Measurements from ENCODE around the gene SMO.

The SMO gene

DNA sequence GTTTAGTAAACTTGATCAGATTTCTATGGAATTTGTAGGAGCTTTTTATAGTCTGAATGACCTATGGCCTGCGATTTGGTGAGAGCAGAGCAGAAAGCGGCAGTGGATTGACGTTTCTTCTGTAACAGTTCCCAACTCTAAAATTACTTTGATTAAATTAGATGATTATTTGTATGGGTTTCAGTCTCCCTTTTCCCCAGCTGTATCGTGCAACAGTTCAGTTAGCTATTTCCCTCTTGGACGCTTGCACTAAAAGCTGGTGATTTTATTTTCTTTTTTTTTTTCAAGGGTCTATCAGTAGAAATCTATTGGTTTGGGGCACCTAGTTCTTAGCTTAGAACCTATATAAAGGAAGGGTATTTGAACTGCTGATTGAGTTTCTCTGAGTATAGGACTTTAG lies 43.2 kb downstream of the SMO start:
- H3K4me2 ChIP-seq (ENCODE audit: low read length) = no peak overlapping the region
- H3K4me1 ChIP-seq (ENCODE audit: control insufficient read depth, low read length) = peaks cover 2% of the 10 kb centered on the region
- H3F3A ChIP-seq (ENCODE audit: control insufficient read depth, insufficient read depth) = no peaks in the 10 kb centered on the region
- H3K36me3 ChIP-seq (ENCODE audit: control insufficient read depth, low read length) = no peaks in the 10 kb centered on the region
- H3K9me3 ChIP-seq (ENCODE audit: control insufficient read depth, insufficient read depth, low read length) = no peaks in the 10 kb centered on the region
- no peaks in the 10 kb centered on the region for H3K27me3 ChIP-seq (ENCODE audit: control insufficient read depth, low read length)
- H4K20me1 ChIP-seq (ENCODE audit: control insufficient read depth, insufficient read depth, low read depth, low read length) = 0 out of 2 replicates have a peak, but pooled peaks cover 3% of the 10 kb centered on the region
- H3K4me3 ChIP-seq (ENCODE audit: low read length) = no peak overlapping the region
- TF ChIP-seq EZH2phosphoT487 (IDR thresholded peaks at IDR 0.05; ENCODE audit: borderline replicate concordance, low read length) (no peak), CTCF (IDR thresholded peaks at IDR 0.05; ENCODE audit: low read depth, low read length, poor library complexity, severe bottlenecking) (no peak)
- no peaks in the 10 kb centered on the region for H3K9me2 ChIP-seq (replicated peaks; ENCODE audit: control insufficient read depth, low read length)
- no peak overlapping the region for H3K27ac ChIP-seq (ENCODE audit: low read depth, low read length)
- H3K79me2 ChIP-seq (ENCODE audit: control insufficient read depth, low read length) = peaks cover 11% of the 10 kb centered on the region; the same call in 1 of the 2 replicates

DNA sequence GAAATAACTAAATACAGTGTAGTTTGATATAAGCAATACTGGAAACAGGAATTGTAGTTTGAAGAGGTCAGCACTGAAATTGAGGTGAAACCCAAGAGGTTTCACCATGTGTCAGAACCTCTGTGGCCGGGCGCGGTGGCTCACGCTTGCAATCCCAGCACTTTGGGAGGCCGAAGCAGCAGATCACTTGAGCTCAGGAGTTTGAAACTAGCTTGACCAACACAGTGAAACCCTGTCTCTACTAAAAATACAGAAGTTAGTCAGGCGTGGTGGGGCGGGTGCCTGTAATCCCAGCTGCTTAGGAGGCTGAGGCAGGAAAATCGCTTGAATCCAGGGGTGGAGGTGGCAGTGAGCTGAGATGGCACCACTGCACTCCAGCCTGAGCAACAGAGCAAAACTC lies 50.1 kb downstream of the SMO start:
- H3K9me3 ChIP-seq (ENCODE audit: control insufficient read depth, insufficient read depth, low read length) = no peaks in the 10 kb centered on the region
- no peak overlapping the region for H3K4me2 ChIP-seq (ENCODE audit: low read length)
- TF ChIP-seq EZH2phosphoT487 (IDR thresholded peaks at IDR 0.05; ENCODE audit: borderline replicate concordance, low read length) (no peak), CTCF (IDR thresholded peaks at IDR 0.05; ENCODE audit: low read depth, low read length, poor library complexity, severe bottlenecking) (no peak)
- H3K4me1 ChIP-seq (ENCODE audit: control insufficient read depth, low read length) = no peaks in the 10 kb centered on the region
- H3K27me3 ChIP-seq (ENCODE audit: control insufficient read depth, low read length) = no peaks in the 10 kb centered on the region
- H3K9me2 ChIP-seq (replicated peaks; ENCODE audit: control insufficient read depth, low read length) = no peaks in the 10 kb centered on the region
- no peak overlapping the region for H3K4me3 ChIP-seq (ENCODE audit: low read length)
- 0 out of 2 replicates have a peak, but pooled peaks cover 2% of the 10 kb centered on the region for H3F3A ChIP-seq (ENCODE audit: control insufficient read depth, insufficient read depth)
- no peaks in the 10 kb centered on the region for H3K36me3 ChIP-seq (ENCODE audit: control insufficient read depth, low read length)
- H4K20me1 ChIP-seq (ENCODE audit: control insufficient read depth, insufficient read depth, low read depth, low read length) = no peaks in the 10 kb centered on the region
- H3K27ac ChIP-seq (ENCODE audit: low read depth, low read length) = no peak overlapping the region
- H3K79me2 ChIP-seq (ENCODE audit: control insufficient read depth, low read length) = 0 out of 2 replicates have a peak, but pooled peaks cover 3% of the 10 kb centered on the region

- Histone ChIP-seq H3K9me3 (ENCODE audit: control insufficient read depth, insufficient read depth, low read length) (no peaks in the 10 kb centered on the region), H4K20me1 (ENCODE audit: control insufficient read depth, insufficient read depth, low read depth, low read length) (no peaks in the 10 kb centered on the region), H3K4me1 (ENCODE audit: control insufficient read depth, low read length) (no peaks in the 10 kb centered on the region), H3F3A (ENCODE audit: control insufficient read depth, insufficient read depth) (0 out of 2 replicates have a peak, but pooled peaks cover 2% of the 10 kb centered on the region), H3K4me2 (ENCODE audit: low read length) (no peak overlapping the region), H3K27me3 (ENCODE audit: control insufficient read depth, low read length) (no peaks in the 10 kb centered on the region), H3K9me2 (replicated peaks; ENCODE audit: control insufficient read depth, low read length) (no peaks in the 10 kb centered on the region), H3K27ac (ENCODE audit: low read depth, low read length) (no peak overlapping the region), H3K4me3 (ENCODE audit: low read length) (no peak overlapping the region), H3K36me3 (ENCODE audit: control insufficient read depth, low read length) (no peaks in the 10 kb centered on the region), H3K79me2 (ENCODE audit: control insufficient read depth, low read length) (0 out of 2 replicates have a peak, but pooled peaks cover 3% of the 10 kb centered on the region)
- TF ChIP-seq CTCF (IDR thresholded peaks at IDR 0.05; ENCODE audit: low read depth, low read length, poor library complexity, severe bottlenecking) (no peak), EZH2phosphoT487 (IDR thresholded peaks at IDR 0.05; ENCODE audit: borderline replicate concordance, low read length) (no peak)
Measured at GRCh38 chr7:129240119-129240820, 51.8 kb downstream of the SMO start.
